Transverse colon (tissue), 3 donors: Measurements from ENCODE around the gene SCRN2.

Source experiments
- EP300 ChIP-seq: sonication (generic); formaldehyde crosslinking; IDR thresholded peaks from one replicate; pipeline ENCODE4 v1.6.1; 2017; ENCODE audit warnings: antibody characterized with exemption, low read depth
- POLR2A ChIP-seq: fragments of 450-650 bp; IDR thresholded peaks from one replicate; pipeline ENCODE4 v1.6.1; 2016; ENCODE audit warnings: antibody characterized with exemption, mild to moderate bottlenecking, moderate library complexity
- TF ChIP-seq, protein P1 (sequence below), 5 experiments: fragments of 200-600 bp in 3 of 5; fragments of 450-650 bp in 2 of 5; sonication (generic) in 3 of 5; IDR thresholded peaks; 1 replicate in 2 of 5; 2 replicates in 3 of 5; pipeline ENCODE4 v1.5.1; 2016 to 2017; ENCODE audit warnings: antibody characterized with exemption in 5 of 5, inconsistent platforms in 3 of 5, mild to moderate bottlenecking in 2 of 5, moderate library complexity in 1 of 5

DNA sequence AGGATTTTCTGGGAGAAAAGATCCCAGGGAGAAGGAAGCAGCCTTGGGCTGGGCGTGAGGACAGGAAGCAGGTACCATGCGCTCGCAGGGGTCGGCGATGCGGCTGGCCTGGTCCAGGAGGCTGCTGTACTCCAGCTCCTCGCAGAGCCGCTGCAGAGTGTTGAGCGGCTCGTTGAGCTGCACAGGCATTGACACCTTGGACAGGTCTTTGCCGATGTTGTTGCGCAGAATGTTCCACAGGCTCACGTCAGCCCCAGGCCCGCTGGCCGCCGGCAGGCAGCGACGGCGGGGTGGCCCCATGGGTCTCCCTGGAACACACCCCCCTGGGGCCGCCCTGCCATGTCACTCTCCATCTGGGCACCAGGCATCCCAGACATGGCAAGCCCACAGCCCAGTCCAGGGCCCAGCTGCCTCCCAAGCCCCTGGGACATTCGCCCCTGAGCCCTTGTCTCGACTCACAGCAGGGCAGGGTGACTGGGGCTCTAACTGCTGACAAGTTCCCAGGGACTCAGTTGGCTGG is 27.5 kb downstream of the SCRN2 start:
- TF ChIP-seq, protein P1, sequence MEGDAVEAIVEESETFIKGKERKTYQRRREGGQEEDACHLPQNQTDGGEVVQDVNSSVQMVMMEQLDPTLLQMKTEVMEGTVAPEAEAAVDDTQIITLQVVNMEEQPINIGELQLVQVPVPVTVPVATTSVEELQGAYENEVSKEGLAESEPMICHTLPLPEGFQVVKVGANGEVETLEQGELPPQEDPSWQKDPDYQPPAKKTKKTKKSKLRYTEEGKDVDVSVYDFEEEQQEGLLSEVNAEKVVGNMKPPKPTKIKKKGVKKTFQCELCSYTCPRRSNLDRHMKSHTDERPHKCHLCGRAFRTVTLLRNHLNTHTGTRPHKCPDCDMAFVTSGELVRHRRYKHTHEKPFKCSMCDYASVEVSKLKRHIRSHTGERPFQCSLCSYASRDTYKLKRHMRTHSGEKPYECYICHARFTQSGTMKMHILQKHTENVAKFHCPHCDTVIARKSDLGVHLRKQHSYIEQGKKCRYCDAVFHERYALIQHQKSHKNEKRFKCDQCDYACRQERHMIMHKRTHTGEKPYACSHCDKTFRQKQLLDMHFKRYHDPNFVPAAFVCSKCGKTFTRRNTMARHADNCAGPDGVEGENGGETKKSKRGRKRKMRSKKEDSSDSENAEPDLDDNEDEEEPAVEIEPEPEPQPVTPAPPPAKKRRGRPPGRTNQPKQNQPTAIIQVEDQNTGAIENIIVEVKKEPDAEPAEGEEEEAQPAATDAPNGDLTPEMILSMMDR (IDR thresholded peaks at IDR 0.05) = no peak
- TF ChIP-seq EP300 (no peak), POLR2A (no peak)
